ENCODE results near the gene ARHGAP10. TPM values are rescaled to one million over a fixed set of nuclear protein-coding genes. Genes with fewer than 3 reads are reported as not detected.

The ARHGAP10 gene
- total and polyA plus RNA-seq, 2 donors (not counting 1 experiment from before 2014, with no cell fraction given), result 0.10 to 0.34 TPM

DNA sequence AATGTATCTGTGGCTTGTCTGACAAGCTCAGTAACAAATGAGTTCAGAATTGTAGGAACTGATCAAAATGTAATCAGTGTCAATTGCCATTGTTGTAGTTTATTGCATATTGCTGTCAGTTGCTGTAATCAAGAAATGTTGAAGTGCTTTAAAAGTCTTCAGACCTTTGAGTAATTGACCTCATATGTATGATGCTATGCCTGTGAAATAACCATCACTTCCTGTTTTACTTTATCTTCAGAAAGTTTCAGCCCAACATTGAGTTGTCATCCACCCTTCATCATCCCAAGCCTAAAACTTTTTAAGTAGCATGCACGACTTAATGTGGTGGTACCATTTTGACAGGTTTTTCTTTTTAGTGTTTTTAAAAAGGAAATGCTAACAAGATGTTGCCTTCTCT is 212.4 kb downstream of the ARHGAP10 start:
- H3K4me1 Mint-ChIP-seq, result peaks cover 20% of the 10 kb centered on the region
- Histone ChIP-seq H3K27ac (ENCODE audit: low read length in 2 of 2) (no peak overlapping the region), H3K36me3 (replicated peaks in 1 of 2; ENCODE audit: control extremely low read depth in 1 of 2, control insufficient read depth in 1 of 2, extremely low read depth in 1 of 2, insufficient read depth in 2 of 2, low read length in 1 of 2) (no peaks in the 10 kb centered on the region), H4K20me1 (ENCODE audit: control insufficient read depth, insufficient read depth, low read length, poor library complexity, severe bottlenecking) (no peaks in the 10 kb centered on the region), H2AFZ (ENCODE audit: insufficient read depth, low read depth, low read length, poor library complexity, severe bottlenecking) (no peak overlapping the region), H3K4me2 (replicated peaks; ENCODE audit: low read depth, low read length, poor library complexity, severe bottlenecking) (no peak overlapping the region), H3K9me3 (ENCODE audit: control extremely low read depth in 1 of 3, control insufficient read depth in 2 of 3, insufficient read depth in 1 of 3, low read length in 2 of 3) (no peaks in the 10 kb centered on the region), H3K4me3 (ENCODE audit: control extremely low read depth in 1 of 5, extremely low read depth in 1 of 5, insufficient read depth in 1 of 5, low read depth in 2 of 5, low read length in 4 of 5) (no peak overlapping the region), H3K79me2 (ENCODE audit: control insufficient read depth, insufficient read depth, low read length) (no peaks in the 10 kb centered on the region), H3K9ac (ENCODE audit: low read length) (no peak overlapping the region), H3K27me3 (replicated peaks in 1 of 4; ENCODE audit: control extremely low read depth in 1 of 4, control insufficient read depth in 3 of 4, insufficient read depth in 4 of 4, low read length in 3 of 4) (no peaks in the 10 kb centered on the region), H3K4me1 (ENCODE audit: control insufficient read depth in 2 of 2, insufficient read depth in 2 of 2, low read length in 2 of 2) (peaks cover 5 to 22% of the 10 kb centered on the region in 2 donors)
- TF ChIP-seq CTCF (IDR thresholded peaks at IDR 0.05) (no peak), EZH2 (IDR thresholded peaks at IDR 0.05; ENCODE audit: borderline replicate concordance, insufficient read depth, low read depth, low read length, poor library complexity, severe bottlenecking) (no peak)
- POLR2A ChIA-PET, result no interaction called here
- no peaks in the 10 kb centered on the region for H3K9me3 Mint-ChIP-seq (ENCODE audit: insufficient read depth)
- CTCF ChIA-PET, result no interaction called here
- H3K27me3 Mint-ChIP-seq, result peaks cover 8% of the 10 kb centered on the region
- no peak overlapping the region for H3K4me3 Mint-ChIP-seq
- intact Hi-C loops (cut with micrococcal nuclease), result no loop called here
- ATAC-seq (ENCODE audit: low read depth) (no peak), DNase-seq (no peak)
- WGBS (ENCODE audit: insufficient coverage), result no CpG with 5 or more reads among the region's 1 CpG
- no peak overlapping the region for H3K27ac Mint-ChIP-seq

DNA sequence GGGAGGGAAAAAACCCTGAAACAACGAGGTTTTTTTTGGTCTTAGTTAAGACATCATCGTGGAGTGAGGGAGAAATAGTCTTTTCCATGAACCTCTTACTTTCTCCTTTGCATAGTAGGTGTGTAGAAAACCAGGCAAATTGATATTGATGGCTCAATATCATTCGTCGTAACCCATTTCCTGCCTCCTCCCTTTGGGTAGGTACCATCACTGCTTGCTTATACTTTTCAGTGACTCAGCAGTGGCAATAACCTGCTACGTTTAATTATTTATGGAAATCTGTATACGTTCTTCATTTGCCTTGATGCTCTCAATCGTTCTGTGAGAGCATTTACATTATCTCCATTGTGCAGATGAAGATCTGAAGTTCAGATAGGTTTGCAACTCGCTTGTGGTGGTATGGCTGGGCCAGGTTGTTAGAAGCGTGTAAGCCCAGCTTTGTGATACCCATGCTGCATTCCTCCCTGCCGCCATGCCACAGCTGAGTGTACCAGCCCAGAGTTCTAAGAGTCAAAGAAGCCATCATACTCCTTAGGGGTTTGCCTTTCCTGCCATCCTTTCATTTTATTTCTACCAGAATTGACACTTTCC is 212.9 kb downstream of the ARHGAP10 start:
- ATAC-seq (ENCODE audit: low read depth), result no peak
- intact Hi-C loops (cut with micrococcal nuclease), result no loop called here

More for the DNA sequence above, 212.9 kb downstream of the ARHGAP10 start:
- Mint-ChIP-seq H3K9me3 (ENCODE audit: insufficient read depth) (no peaks in the 10 kb centered on the region), H3K27ac (no peak overlapping the region), H3K4me1 (peaks cover 20% of the 10 kb centered on the region), H3K27me3 (peaks cover 9% of the 10 kb centered on the region), H3K4me3 (no peak overlapping the region)
- Histone ChIP-seq H3K4me3 (ENCODE audit: control extremely low read depth in 1 of 5, extremely low read depth in 1 of 5, insufficient read depth in 1 of 5, low read depth in 2 of 5, low read length in 4 of 5) (no peak overlapping the region), H3K27ac (ENCODE audit: low read length in 2 of 2) (no peak overlapping the region), H3K9me3 (ENCODE audit: control extremely low read depth in 1 of 3, control insufficient read depth in 2 of 3, insufficient read depth in 1 of 3, low read length in 2 of 3) (no peaks in the 10 kb centered on the region), H3K4me2 (replicated peaks; ENCODE audit: low read depth, low read length, poor library complexity, severe bottlenecking) (no peak overlapping the region), H3K4me1 (ENCODE audit: control insufficient read depth in 2 of 2, insufficient read depth in 2 of 2, low read length in 2 of 2) (peaks cover 5 to 22% of the 10 kb centered on the region in 2 donors), H2AFZ (ENCODE audit: insufficient read depth, low read depth, low read length, poor library complexity, severe bottlenecking) (no peak overlapping the region), H3K79me2 (ENCODE audit: control insufficient read depth, insufficient read depth, low read length) (no peaks in the 10 kb centered on the region), H3K36me3 (replicated peaks in 1 of 2; ENCODE audit: control extremely low read depth in 1 of 2, control insufficient read depth in 1 of 2, extremely low read depth in 1 of 2, insufficient read depth in 2 of 2, low read length in 1 of 2) (no peaks in the 10 kb centered on the region), H3K27me3 (replicated peaks in 1 of 4; ENCODE audit: control extremely low read depth in 1 of 4, control insufficient read depth in 3 of 4, insufficient read depth in 4 of 4, low read length in 3 of 4) (no peaks in the 10 kb centered on the region), H4K20me1 (ENCODE audit: control insufficient read depth, insufficient read depth, low read length, poor library complexity, severe bottlenecking) (no peaks in the 10 kb centered on the region), H3K9ac (ENCODE audit: low read length) (no peak overlapping the region)
- TF ChIP-seq CTCF (IDR thresholded peaks at IDR 0.05) (no peak), EZH2 (IDR thresholded peaks at IDR 0.05; ENCODE audit: borderline replicate concordance, insufficient read depth, low read depth, low read length, poor library complexity, severe bottlenecking) (no peak)
- no peak for DNase-seq
- ChIA-PET CTCF (no interaction called here), POLR2A (no interaction called here)
- 93% methylated on average over 5 of the region's 10 CpGs for WGBS (ENCODE audit: insufficient coverage)

All from B cell (primary cell).